C1 segment of cervical spinal cord (tissue), 14 donors: ENCODE measurements around the gene RASAL3.
"Not testable (repeated sequence)": the region's sequence is repeated elsewhere in the genome, so short reads cannot be mapped to it uniquely, and the experiment has no call there.

Experiments used
- DNase-seq, 14 donors: peaks; one replicate each; lab custom pipeline; 2025; lab: John Stamatoyannopoulos, UW

Gene RASAL3

DNA sequence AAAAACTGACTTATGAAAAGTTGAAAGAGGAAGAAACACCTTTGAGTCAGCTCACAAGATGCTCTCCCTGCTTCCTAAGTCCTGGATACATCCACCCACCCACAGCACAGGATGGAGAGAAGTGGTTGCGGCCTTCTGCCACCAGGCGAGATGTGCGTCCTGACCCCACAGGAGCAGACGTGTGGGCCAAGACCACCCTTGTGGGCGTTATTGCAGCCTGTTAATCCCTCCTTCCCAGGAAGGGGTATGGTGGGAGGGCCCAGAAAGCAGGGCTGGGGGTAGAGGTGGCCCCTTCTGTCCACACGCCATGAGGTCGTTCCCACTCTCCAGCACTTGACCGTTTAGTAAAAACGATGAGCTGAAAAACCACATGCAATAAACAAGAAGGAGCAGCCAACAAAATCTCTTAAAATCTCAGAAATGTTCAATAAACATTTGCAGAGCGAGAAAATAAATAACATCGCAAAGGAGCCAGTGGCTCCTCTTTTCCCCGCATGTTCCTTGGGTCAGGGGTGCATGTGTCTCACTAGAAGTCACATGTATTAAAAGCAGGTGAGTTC is 43.1 kb downstream of the RASAL3 start:
- DNase-seq = no peak

DNA sequence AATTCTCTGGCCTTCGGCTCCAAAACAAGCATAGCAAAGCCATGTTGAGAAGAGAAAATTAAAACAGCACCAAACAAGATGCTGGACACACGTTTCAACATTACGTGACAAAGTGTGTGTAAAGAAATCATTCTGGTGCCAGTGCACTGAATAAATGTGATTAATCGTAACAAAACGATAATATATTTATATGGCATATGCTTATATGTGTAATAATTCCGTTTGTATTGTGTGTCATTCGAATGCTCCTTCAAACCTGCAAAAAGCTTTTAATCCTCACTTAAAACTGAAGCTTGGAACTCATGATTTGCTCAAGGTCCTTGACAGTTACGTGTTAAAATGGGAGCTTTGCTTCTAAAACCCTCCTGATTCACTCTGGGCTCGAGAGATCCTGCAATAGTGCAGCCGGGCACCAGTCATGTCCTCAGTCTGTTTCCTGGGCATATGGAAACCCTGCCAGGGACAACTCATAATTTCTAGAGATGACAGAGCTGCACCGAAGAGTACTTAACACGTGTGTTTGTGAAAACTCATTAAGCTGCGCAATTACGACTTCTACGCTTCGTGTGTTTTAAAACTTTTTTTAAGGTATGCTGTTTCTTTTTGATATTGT is 44.8 kb downstream of the RASAL3 start:
- no peak for DNase-seq

- DNase-seq = peak; percentile 76 to 99 (median 96)
Measured at GRCh38 chr19:15418579-15419412, 45.5 kb downstream of the RASAL3 start, which contains the start of gene AKAP8L. TSS of gene AKAP8L (minus strand) at chr19:15418988. CDS start at chr19:15418923, 65 bp downstream.

DNA sequence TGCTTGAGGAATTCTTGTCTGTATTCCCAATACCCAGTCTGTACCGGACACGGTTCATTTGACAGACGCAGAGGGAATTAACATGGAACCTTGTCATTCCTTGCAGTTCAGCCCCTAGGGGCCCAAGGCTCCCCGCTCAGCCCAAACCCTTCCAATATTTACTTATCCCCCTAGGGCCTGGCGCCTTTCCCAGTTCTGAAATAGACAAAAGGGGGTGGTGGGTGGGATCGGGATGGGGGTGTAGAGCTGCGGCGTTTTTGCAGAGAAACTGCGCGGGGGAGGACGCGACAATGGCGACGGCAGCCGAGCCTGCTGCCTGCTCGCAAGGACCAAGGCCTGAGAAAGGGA is 46.1 kb downstream of the RASAL3 start:
- peak in 2 of 14 donors; percentile 32 to 35 for DNase-seq

DNA sequence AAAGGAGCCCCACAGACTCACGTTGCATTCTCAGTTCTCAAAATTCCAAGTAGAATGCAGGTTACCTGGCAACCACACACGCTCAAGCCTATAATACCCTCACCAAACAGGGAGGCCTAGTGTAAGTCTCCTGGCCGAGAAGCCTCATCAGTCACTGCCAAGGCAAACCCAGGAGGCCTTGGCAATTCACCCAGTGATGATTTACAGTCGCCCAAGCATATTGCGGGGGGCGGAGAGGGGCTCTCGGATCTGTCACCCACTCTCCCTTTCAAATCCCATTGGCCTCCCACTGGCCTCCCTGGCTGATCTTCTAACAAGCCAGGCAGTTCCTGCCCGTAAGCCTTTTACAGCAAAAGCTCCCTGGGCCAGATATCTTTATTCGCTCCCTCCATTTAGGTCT is 46.6 kb downstream of the RASAL3 start:
- no peak for DNase-seq

DNA sequence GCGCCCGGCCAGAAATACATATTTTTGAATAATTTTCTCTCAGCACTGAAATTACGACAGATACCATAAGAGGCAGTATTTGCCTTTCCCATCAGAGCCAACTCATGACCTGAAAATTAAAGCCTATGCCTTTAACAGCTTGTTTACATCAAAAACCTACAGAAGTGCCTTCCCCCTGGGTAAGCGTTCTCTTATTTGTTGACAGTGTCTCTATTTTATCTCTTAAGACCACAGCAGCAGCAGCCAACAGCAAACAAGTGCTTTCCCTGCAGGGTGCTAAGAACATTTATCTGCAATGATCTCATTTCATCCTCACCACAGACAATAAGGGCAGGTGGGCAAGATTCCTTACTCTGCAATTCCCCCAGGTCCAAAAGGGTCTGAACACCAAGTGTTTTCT is 51.5 kb downstream of the RASAL3 start:
- no peak for DNase-seq

DNA sequence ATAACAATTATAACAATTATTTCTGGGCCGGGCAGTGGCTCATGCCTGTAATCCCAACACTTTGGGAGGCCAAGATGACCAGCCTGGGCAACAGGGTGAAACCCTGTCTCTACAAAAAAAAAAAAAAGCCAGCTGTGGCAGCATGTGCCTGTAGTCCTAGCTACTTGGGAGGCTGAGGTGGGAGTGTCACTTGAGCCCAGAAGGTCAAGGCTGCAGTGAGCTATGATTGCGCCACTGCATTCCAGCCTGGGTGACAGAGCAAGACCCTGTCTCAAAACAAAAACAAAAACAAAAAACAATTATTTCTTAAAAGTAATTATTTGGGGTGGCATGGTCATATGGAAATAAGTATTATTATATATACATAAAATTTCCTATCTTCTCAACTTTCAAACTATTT is 53.0 kb downstream of the RASAL3 start:
- DNase-seq = not testable (repeated sequence)

- DNase-seq = peak in 5 of 14 donors; percentile 14 to 56 (median 26)
Measured at GRCh38 chr19:15404780-15405211, 59.5 kb downstream of the RASAL3 start.

GRCh38 chr19:15404097-15404779 is 60.1 kb downstream of the RASAL3 start:
- DNase-seq = peak in 1 of 14 donors; percentile 83

DNA sequence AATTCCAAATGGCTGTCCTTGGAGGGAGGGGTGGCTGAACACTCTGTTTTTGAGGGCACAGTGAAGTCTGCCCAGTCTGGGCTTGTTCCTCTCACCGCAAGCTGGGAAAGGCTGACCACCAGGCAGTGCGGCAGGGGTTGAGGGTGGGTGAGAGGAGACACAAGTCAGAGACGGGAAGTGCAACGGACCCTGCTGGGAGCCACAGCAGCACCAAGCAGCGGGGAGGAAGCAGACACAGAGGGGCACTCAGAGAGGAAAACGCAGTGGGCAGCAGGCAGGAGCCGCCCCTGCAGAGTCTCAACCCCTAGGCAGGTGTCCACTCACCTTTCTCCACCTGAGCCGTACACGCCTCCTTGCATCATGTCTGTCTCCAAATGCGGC is 61.2 kb downstream of the RASAL3 start:
- DNase-seq = no peak

- peak in 1 of 14 donors; percentile 57 for DNase-seq
Measured at GRCh38 chr19:15402411-15403150, 61.8 kb downstream of the RASAL3 start.
